HepG2 (cell line): Measurements from ENCODE around the gene SIGMAR1. TPM values are rescaled to one million over a fixed set of nuclear protein-coding genes. Genes with fewer than 3 reads are reported as not detected.
A peak's percentile ranks its signal among the peaks of the same experiment; 100 is the strongest.

ENCODE experiments used
- BHLHE40 ChIP-seq: IDR thresholded peaks from 2 replicates; pipeline ENCODE4 v1.6.1; 2011; ENCODE audit warnings: low read length, improper control_type of control experiment
- ELF1 ChIP-seq: sonication (generic); formaldehyde crosslinking; IDR thresholded peaks from 2 replicates; pipeline ENCODE4 v1.4.0; 2020; ENCODE audit warnings: missing genetic modification reagents
- HES4 ChIP-seq: sonication (generic); formaldehyde crosslinking; IDR thresholded peaks from 2 replicates; pipeline ENCODE4 v1.9.0; 2021; ENCODE audit warnings: mild to moderate bottlenecking, missing genetic modification reagents, borderline replicate concordance
- HINFP ChIP-seq: sonication (generic); formaldehyde crosslinking; IDR thresholded peaks from 2 replicates; pipeline ENCODE4 v1.4.0; 2020; ENCODE audit warnings: low read depth, mild to moderate bottlenecking, missing genetic modification reagents
- KLF13 ChIP-seq: sonication (generic); formaldehyde crosslinking; IDR thresholded peaks from 2 replicates; pipeline ENCODE4 v1.4.0; 2020; ENCODE audit warnings: mild to moderate bottlenecking, missing genetic modification reagents
- KLF9 ChIP-seq: IDR thresholded peaks from 2 replicates; pipeline ENCODE4 v1.6.1; 2016; ENCODE audit warnings: low read depth
- MTF1 ChIP-seq: sonication (generic); formaldehyde crosslinking; IDR thresholded peaks from 2 replicates; pipeline ENCODE4 v1.5.0; 2020; ENCODE audit warnings: missing genetic modification reagents
- NFATC3 ChIP-seq: sonication (generic); formaldehyde crosslinking; IDR thresholded peaks from 2 replicates; pipeline ENCODE4 v1.5.1; 2020; ENCODE audit warnings: mild to moderate bottlenecking, missing genetic modification reagents
- PLSCR1 ChIP-seq: sonication (generic); formaldehyde crosslinking; IDR thresholded peaks from 2 replicates; pipeline ENCODE4 v1.5.0; 2020; ENCODE audit warnings: missing genetic modification reagents, mild to moderate bottlenecking, borderline replicate concordance
- PTBP1 ChIP-seq: fragments of 200-400 bp; formaldehyde crosslinking; IDR thresholded peaks from 2 replicates; pipeline ENCODE4 v1.6.1; 2018; ENCODE audit warnings: low read length, low read depth; ENCODE audit not compliant: poor library complexity, severe bottlenecking
- RNF2 ChIP-seq: fragments of 450-650 bp; conservative IDR thresholded peaks from 2 replicates; pipeline ENCODE4 v1.6.1; 2016; ENCODE audit warnings: low read depth
- SIX4 ChIP-seq: sonication (generic); formaldehyde crosslinking; IDR thresholded peaks from 2 replicates; pipeline ENCODE4 v1.4.0; 2020; ENCODE audit warnings: missing genetic modification reagents
- SOX5 ChIP-seq: IDR thresholded peaks from 2 replicates; pipeline ENCODE4 v1.6.1; 2016; ENCODE audit warnings: borderline replicate concordance
- SRF ChIP-seq: IDR thresholded peaks from 2 replicates; pipeline ENCODE4 v1.6.1; 2011; ENCODE audit warnings: mild to moderate bottlenecking, low read depth, low read length, moderate library complexity
- TCF12 ChIP-seq, 2 experiments: fragments of 450-650 bp in 1 of 2; sonication (generic) in 1 of 2; formaldehyde crosslinking in 1 of 2; IDR thresholded peaks; 2 replicates each; pipeline versions ENCODE4 v1.6.1 to v1.8.0; 2017 to 2022; ENCODE audit warnings: antibody characterized with exemption in 1 of 2, mild to moderate bottlenecking in 1 of 2, missing genetic modification reagents in 1 of 2, moderate library complexity in 1 of 2
- THAP7 ChIP-seq: sonication (generic); formaldehyde crosslinking; IDR thresholded peaks from 2 replicates; pipeline ENCODE4 v1.8.1; 2023; ENCODE audit warnings: mild to moderate bottlenecking, missing genetic modification reagents
- ZBTB1 ChIP-seq: sonication (generic); formaldehyde crosslinking; IDR thresholded peaks from 2 replicates; pipeline ENCODE4 v1.4.0; 2020; ENCODE audit warnings: missing genetic modification reagents, borderline replicate concordance
- ZBTB34 ChIP-seq: sonication (generic); formaldehyde crosslinking; IDR thresholded peaks from 2 replicates; pipeline ENCODE4 v1.8.0; 2022; ENCODE audit warnings: mild to moderate bottlenecking, missing genetic modification reagents
- ZNF224 ChIP-seq: sonication (generic); formaldehyde crosslinking; IDR thresholded peaks from 2 replicates; pipeline ENCODE4 v1.5.0; 2020; ENCODE audit warnings: mild to moderate bottlenecking, missing genetic modification reagents
- ZNF333 ChIP-seq: sonication (generic); formaldehyde crosslinking; IDR thresholded peaks from 2 replicates; pipeline ENCODE4 v1.4.0; 2020; ENCODE audit warnings: mild to moderate bottlenecking, missing genetic modification reagents, borderline replicate concordance
- ZNF558 ChIP-seq: sonication (generic); formaldehyde crosslinking; IDR thresholded peaks from 2 replicates; pipeline ENCODE4 v1.9.0; 2022; ENCODE audit warnings: mild to moderate bottlenecking, missing genetic modification reagents, borderline replicate concordance
- ZNF563 ChIP-seq: sonication (generic); formaldehyde crosslinking; IDR thresholded peaks from 2 replicates; pipeline ENCODE4 v1.8.0; 2022; ENCODE audit warnings: mild to moderate bottlenecking, moderate library complexity, missing genetic modification reagents
- ZNF670 ChIP-seq: sonication (generic); formaldehyde crosslinking; IDR thresholded peaks from 2 replicates; pipeline ENCODE4 v1.8.0; 2022; ENCODE audit warnings: mild to moderate bottlenecking, missing genetic modification reagents, borderline replicate concordance
- polyA plus RNA-seq, 8 experiments: library from polyadenylated mRNA; depleted of rRNA in 3 of 8; stranded (reverse) in 7 of 8; unstranded in 1 of 8; fragments of >200 nt; fragmentation: Illumina TruSeq in 4 of 8; extraction: Trizol in 4 of 8; gene quantifications; 2 replicates each; pipeline versions ENCODE4 v1.2.1 to v1.2.3, GENCODE V29; 2011 to 2016; ENCODE audit warnings: low read depth in 4 of 8, missing spikeins in 1 of 8, mixed read lengths in 1 of 8; ENCODE audit not compliant: insufficient read depth in 1 of 8
- total RNA-seq, 5 experiments: library from RNA; depleted of rRNA; stranded (reverse); fragments of >200 nt; fragmentation: Illumina TruSeq; extraction: Trizol; gene quantifications; 2 replicates each; pipeline ENCODE4 v1.2.3, GENCODE V29; 2016; ENCODE audit warnings: low read depth in 1 of 5

The SIGMAR1 gene
- total and polyA plus RNA-seq, 2 of the 13 experiments (the other 11 are each of a cell fraction or from before 2014, with no cell fraction given) = 38.9 to 60.8 TPM

GRCh38 chr9:34651876-34652601 lies 14.5 kb upstream of the SIGMAR1 start, which contains the start of gene IL11RA (continued):
- TF ChIP-seq PLSCR1 (CRISPR knock-in tag) (no peak), ZNF563 (CRISPR knock-in tag) (peak; percentile 43; the same call in 1 of the 2 replicates), HES4 (CRISPR knock-in tag) (no peak), KLF9 (CRISPR knock-in tag) (peak; percentile 15; the same call in 1 of the 2 replicates), ZNF558 (CRISPR knock-in tag) (0 out of 2 replicates have a peak, but pooled peaks have one; percentile 6), SOX5 (CRISPR knock-in tag) (peak; percentile 22; the same call in 1 of the 2 replicates), ZNF333 (CRISPR knock-in tag) (0 out of 2 replicates have a peak, but pooled peaks have one; percentile 70), HINFP (CRISPR knock-in tag) (no peak), SIX4 (CRISPR knock-in tag) (0 out of 2 replicates have a peak, but pooled peaks have one; percentile 23), ZBTB1 (CRISPR knock-in tag) (no peak), SRF (0 out of 2 replicates have a peak, but pooled peaks have one; percentile 24), NFATC3 (CRISPR knock-in tag) (no peak), MTF1 (CRISPR knock-in tag) (no peak), TCF12 (IDR thresholded peaks at IDR 0.05) (no peak), TCF12 (CRISPR knock-in tag; IDR thresholded peaks at IDR 0.05) (peak; percentile 74; the same call in 1 of the 2 replicates), THAP7 (CRISPR knock-in tag) (0 out of 2 replicates have a peak, but pooled peaks have one; percentile 24), ZBTB34 (0 out of 2 replicates have a peak, but pooled peaks have one; percentile 31), PTBP1 (no peak), KLF13 (CRISPR knock-in tag) (no peak), ZNF670 (CRISPR knock-in tag) (no peak), ELF1 (CRISPR knock-in tag) (peak; percentile 76), BHLHE40 (no peak; the same call in 1 of the 2 replicates), RNF2 (0 out of 2 replicates have a peak, but pooled peaks have one; percentile 46), ZNF224 (CRISPR knock-in tag) (no peak)
